Activated CD8-positive, alpha-beta memory T cell treated with anti-CD3 and anti-CD28 coated beads, Interleukin-2, amount 10 ng/mL, durations not matched to agents 7 days and 5 days (primary cell): ENCODE measurements around the gene RAB25. TPM values are rescaled to one million over a fixed set of nuclear protein-coding genes. Genes with fewer than 3 reads are reported as not detected.

ENCODE experiments used
- ATAC-seq: fragments of 150-1000 bp; cut with Tn5 transposase; one replicate; pipeline ENCODE4 v1.10.0; 2021; ENCODE audit warnings: moderate library complexity
- CTCF ChIA-PET: fragments of 350-600 bp; sonication (Branson Sonifier 250); formaldehyde crosslinking; loops from one replicate; lab custom pipeline; 2021; ENCODE audit warnings: antibody characterized with exemption; lab: Charles Lee
- DNase-seq: peaks from one replicate; pipeline ENCODE4 v3.0.0-alpha.2; 2020
- H3K27ac Mint-ChIP-seq: one replicate; pipeline ENCODE4 v1.8.0; 2021; ENCODE audit warnings: mild to moderate bottlenecking, mixed read lengths
- H3K27me3 Mint-ChIP-seq: one replicate; pipeline ENCODE4 v1.8.0; 2021; ENCODE audit warnings: mixed read lengths
- H3K36me3 Mint-ChIP-seq: one replicate; pipeline ENCODE4 v1.8.0; 2021; ENCODE audit warnings: mild to moderate bottlenecking, mixed read lengths
- H3K4me1 Mint-ChIP-seq: one replicate; pipeline ENCODE4 v1.8.0; 2021; ENCODE audit warnings: mixed read lengths
- H3K4me3 Mint-ChIP-seq: one replicate; pipeline ENCODE4 v1.8.0; 2021; ENCODE audit warnings: mild to moderate bottlenecking, moderate library complexity, mixed read lengths
- H3K9me3 Mint-ChIP-seq: one replicate; pipeline ENCODE4 v1.8.0; 2022; ENCODE audit warnings: low read depth, mixed read lengths
- total RNA-seq, 2 experiments: library from RNA; stranded (reverse); gene quantifications; one replicate each; pipeline ENCODE4 v1.2.3, GENCODE V29; 2021

Gene RAB25
- total RNA-seq, 2 experiments from 2014 or later: not detected

- H3K4me1 Mint-ChIP-seq: peaks cover 10% of the 10 kb centered on the region
- no peak overlapping the region for H3K4me3 Mint-ChIP-seq
- H3K36me3 Mint-ChIP-seq: peaks cover 11% of the 10 kb centered on the region
- CTCF ChIA-PET: interaction anchor here (1.1 kb wide), 1 partner anchor 24 kb away, joined by 3 read pairs; no protein-coding TSS in a partner anchor
- ATAC-seq (no peak), DNase-seq (no peak)
- no peak overlapping the region for H3K27ac Mint-ChIP-seq
- no peaks in the 10 kb centered on the region for H3K27me3 Mint-ChIP-seq
- H3K9me3 Mint-ChIP-seq: no peaks in the 10 kb centered on the region
Observed at GRCh38 chr1:156042828-156043227, 18.1 kb upstream of the RAB25 start.

DNA sequence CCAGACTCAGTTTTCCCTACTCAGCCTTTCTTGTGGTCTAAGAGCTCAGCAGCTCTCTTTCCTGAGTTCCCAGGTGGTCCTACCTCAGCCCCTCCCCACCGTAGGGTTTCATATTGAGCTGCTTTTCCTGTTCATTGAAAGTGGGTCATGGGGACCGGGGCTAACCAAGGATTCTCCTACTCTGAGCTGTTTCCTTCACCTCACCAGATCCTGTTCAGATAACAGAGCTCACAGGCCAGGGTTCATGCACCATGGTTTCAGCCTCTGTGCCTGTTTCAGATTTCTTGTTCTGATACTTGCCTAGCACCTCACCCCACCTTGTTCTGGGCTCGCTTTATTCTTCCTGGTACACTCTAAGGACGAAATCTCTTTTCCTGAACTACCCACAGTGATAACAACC, 15.9 kb upstream of the RAB25 start:
- Mint-ChIP-seq H3K27me3 (no peaks in the 10 kb centered on the region), H3K27ac (peak overlapping the region; percentile 37), H3K4me1 (peaks cover 10% of the 10 kb centered on the region), H3K4me3 (no peak overlapping the region), H3K9me3 (no peaks in the 10 kb centered on the region), H3K36me3 (peaks cover 9% of the 10 kb centered on the region)
- DNase-seq: peak; percentile 55
- CTCF ChIA-PET: interaction anchor here (0.8 to 1.3 kb wide), 5 partner anchors 17 to 104 kb away, joined by 3 to 4 read pairs (median 4); partner anchors contain the start of gene ARHGEF2
- ATAC-seq: peak; percentile 89

DNA sequence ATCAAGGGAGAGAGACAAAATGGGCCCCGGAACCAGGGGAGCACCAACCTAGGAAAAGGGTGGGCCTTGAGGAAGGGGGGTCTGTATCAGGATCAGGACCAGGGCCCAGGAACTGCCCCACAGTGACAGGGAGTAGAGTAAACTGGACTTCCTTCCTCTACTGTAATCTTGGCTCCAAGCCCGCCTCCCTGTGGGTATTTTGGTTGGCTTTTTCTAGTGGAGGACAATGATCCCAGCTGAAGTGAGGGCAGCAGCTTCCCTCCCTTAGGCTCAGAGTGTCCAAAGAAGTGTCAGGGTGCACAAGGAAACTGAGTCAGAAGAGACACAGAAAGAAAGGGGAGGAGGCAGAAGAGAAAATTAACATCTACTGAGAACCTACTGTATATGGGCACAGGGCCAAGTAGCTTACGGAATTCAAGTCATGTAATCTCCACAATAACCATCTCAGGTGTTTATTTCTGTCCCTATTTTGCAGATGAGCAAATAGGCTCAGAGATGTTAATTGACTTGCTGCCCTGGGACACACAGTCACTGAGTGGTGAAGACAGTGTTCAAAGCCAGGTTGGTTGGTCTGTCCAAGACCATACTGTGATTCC, 12.2 kb upstream of the RAB25 start:
- DNase-seq (no peak), ATAC-seq (no peak)
- H3K4me1 Mint-ChIP-seq: peaks cover 20% of the 10 kb centered on the region
- H3K9me3 Mint-ChIP-seq: no peaks in the 10 kb centered on the region
- no peaks in the 10 kb centered on the region for H3K36me3 Mint-ChIP-seq
- no peaks in the 10 kb centered on the region for H3K27me3 Mint-ChIP-seq
- CTCF ChIA-PET: interaction anchor here (1.4 kb wide), 1 partner anchor 25 kb away, joined by 3 read pairs; no protein-coding TSS in a partner anchor
- no peak overlapping the region for H3K4me3 Mint-ChIP-seq
- H3K27ac Mint-ChIP-seq: no peak overlapping the region

DNA sequence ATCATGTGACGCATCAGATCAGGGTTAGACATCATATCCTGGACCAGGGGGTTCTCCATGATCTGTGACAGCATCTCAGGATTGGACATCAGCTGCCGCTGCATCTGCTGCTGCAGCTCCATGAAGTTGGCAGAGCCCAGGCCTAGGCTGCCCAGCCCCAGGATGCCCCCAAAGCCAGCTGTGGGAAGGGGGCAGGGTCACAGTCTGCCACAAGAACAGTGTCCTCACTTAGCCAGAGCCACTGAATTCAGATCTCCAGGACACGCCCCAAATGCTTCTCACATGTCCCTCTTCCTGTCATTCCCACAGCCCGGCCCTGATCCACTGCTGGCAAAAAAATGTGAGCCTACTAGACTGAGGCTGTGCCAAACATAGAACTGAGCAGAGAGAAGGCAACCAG, 10.6 kb upstream of the RAB25 start:
- no peak for DNase-seq
- peaks cover 17% of the 10 kb centered on the region for H3K4me1 Mint-ChIP-seq
- no peak overlapping the region for H3K27ac Mint-ChIP-seq
- H3K4me3 Mint-ChIP-seq: no peak overlapping the region
- H3K36me3 Mint-ChIP-seq: no peaks in the 10 kb centered on the region
- CTCF ChIA-PET: interaction anchor here (3.0 kb wide), 1 partner anchor 16 kb away, joined by 13 read pairs; no protein-coding TSS in a partner anchor
- H3K9me3 Mint-ChIP-seq: no peaks in the 10 kb centered on the region
- H3K27me3 Mint-ChIP-seq: no peaks in the 10 kb centered on the region
- no peak for ATAC-seq

DNA sequence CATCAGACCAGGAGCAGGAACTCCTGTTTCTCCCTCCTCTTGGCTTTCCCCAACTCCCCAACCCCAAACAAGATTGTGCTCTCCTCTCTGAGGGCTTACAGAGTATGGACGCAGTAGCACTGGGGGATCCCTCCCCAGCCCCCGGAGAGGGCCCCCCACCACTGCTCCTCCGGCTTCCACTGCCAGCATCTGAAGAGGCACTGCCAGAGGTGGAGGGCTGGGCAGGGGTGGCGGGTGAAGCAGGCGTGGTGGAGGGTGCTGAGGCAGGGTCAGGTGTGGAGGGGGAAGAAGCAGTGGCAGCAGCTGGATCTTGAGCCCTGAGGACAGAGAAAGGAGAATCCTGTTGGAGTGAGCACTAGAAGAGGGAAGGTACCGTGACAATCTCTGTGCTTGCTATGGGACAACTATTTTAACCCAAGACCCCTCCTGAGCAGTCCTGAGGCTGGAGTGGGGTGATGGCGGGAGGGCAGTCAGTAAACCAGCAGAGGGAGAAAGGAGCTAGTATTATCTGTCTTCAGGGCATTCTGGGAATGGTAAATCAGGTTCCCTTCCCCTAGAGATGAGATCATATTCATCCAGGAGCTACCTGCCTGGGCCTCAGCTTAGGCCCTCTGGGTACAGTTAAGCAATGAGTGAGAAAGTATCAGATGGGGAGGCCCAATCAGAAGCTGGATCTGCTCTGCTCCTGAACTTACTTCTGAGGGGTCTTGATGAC, 9.8 kb upstream of the RAB25 start:
- peaks cover 22% of the 10 kb centered on the region for H3K4me1 Mint-ChIP-seq
- DNase-seq: no peak
- H3K9me3 Mint-ChIP-seq: no peaks in the 10 kb centered on the region
- CTCF ChIA-PET: interaction anchor here (0.6 to 3.0 kb wide), 3 partner anchors 15 to 366 kb away, joined by 3 to 13 read pairs (median 3); no protein-coding TSS in a partner anchor
- H3K27me3 Mint-ChIP-seq: no peaks in the 10 kb centered on the region
- no peak overlapping the region for H3K27ac Mint-ChIP-seq
- ATAC-seq: no peak
- no peak overlapping the region for H3K4me3 Mint-ChIP-seq
- H3K36me3 Mint-ChIP-seq: peaks cover under 1% of the 10 kb centered on the region

- DNase-seq (peak; percentile 80), ATAC-seq (peak; percentile 43)
- Mint-ChIP-seq H3K27me3 (no peaks in the 10 kb centered on the region), H3K36me3 (peaks cover 9% of the 10 kb centered on the region), H3K4me3 (peak overlapping the region; percentile 90), H3K27ac (peak overlapping the region; percentile 86), H3K4me1 (peaks cover 29% of the 10 kb centered on the region), H3K9me3 (no peaks in the 10 kb centered on the region)
- CTCF ChIA-PET: interaction anchor here (0.6 to 2.3 kb wide), 8 partner anchors 13 to 802 kb away, joined by 3 to 9 read pairs (median 4); partner anchors contain the start of genes PMF1 and SSR2
Observed at GRCh38 chr1:156052862-156053767, 7.8 kb upstream of the RAB25 start.

GRCh38 chr1:156053768-156054499, 7.0 kb upstream of the RAB25 start, which contains the start of gene UBQLN4:
TSS of gene UBQLN4 (minus strand) at chr1:156053798. CDS start at chr1:156053701, 97 bp downstream.
- peaks cover 29% of the 10 kb centered on the region for H3K4me1 Mint-ChIP-seq
- ATAC-seq (peak; percentile 60), DNase-seq (peak; percentile 91)
- no peaks in the 10 kb centered on the region for H3K27me3 Mint-ChIP-seq
- CTCF ChIA-PET: interaction anchor here (1.0 to 2.3 kb wide), 7 partner anchors 13 to 803 kb away, joined by 3 to 9 read pairs (median 4); partner anchors contain the start of genes PMF1 and SSR2
- peak within 1 kb of the TSS; percentile 96 for H3K4me3 Mint-ChIP-seq
- H3K27ac Mint-ChIP-seq: peak within 1 kb of the TSS; percentile 86
- peaks cover 9% of the 10 kb centered on the region for H3K36me3 Mint-ChIP-seq
- H3K9me3 Mint-ChIP-seq: no peaks in the 10 kb centered on the region

DNA sequence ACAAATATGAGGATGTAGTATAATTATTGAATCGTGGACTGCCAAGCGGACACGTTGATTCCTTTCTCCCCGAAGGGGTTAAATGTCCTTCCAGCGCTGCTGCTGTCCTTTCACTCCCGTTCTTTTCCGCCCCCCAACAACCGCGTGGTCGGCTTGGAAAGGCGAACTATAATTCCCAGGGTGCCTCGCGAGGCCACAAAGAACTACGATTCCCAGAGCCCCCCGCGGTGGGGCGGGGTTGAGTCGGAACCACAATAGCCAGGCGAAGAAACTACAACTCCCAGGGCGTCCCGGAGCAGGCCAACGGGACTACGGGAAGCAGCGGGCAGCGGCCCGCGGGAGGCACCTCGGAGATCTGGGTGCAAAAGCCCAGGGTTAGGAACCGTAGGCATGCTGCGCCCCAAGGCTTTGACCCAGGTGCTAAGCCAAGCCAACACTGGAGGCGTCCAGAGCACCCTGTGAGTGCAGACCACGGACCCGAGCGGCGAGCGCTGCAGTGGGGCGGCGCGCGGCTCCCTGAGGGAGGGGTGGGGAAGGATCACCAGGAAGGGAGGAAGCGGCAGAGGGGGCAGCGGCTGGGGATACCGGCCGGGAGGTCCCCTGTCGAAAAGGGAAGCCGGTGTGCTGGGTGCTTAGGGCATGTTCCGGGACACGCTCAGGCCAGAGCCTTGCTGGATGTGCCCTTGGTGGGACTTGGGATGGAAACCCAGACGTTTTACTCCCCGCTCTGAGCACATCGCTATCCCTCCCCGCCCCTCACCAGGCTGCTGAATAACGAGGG, 6.3 kb upstream of the RAB25 start, which contains the start of gene LAMTOR2:
TSS of gene LAMTOR2 (plus strand) at position 283 of the 781 bp plus-strand sequence. CDS start at position 391, 108 bp downstream.
- no peaks in the 10 kb centered on the region for H3K27me3 Mint-ChIP-seq
- ATAC-seq (peak; percentile 80), DNase-seq (peak; percentile 98)
- peaks cover 29% of the 10 kb centered on the region for H3K4me1 Mint-ChIP-seq
- peak within 1 kb of the TSS; percentile 96 for H3K4me3 Mint-ChIP-seq
- peaks cover 9% of the 10 kb centered on the region for H3K36me3 Mint-ChIP-seq
- CTCF ChIA-PET: interaction anchor here (0.9 to 2.3 kb wide), 4 partner anchors 12 to 158 kb away, joined by 3 to 9 read pairs (median 4); partner anchors contain the start of gene PMF1
- no peaks in the 10 kb centered on the region for H3K9me3 Mint-ChIP-seq
- H3K27ac Mint-ChIP-seq: peak within 1 kb of the TSS; percentile 85

DNA sequence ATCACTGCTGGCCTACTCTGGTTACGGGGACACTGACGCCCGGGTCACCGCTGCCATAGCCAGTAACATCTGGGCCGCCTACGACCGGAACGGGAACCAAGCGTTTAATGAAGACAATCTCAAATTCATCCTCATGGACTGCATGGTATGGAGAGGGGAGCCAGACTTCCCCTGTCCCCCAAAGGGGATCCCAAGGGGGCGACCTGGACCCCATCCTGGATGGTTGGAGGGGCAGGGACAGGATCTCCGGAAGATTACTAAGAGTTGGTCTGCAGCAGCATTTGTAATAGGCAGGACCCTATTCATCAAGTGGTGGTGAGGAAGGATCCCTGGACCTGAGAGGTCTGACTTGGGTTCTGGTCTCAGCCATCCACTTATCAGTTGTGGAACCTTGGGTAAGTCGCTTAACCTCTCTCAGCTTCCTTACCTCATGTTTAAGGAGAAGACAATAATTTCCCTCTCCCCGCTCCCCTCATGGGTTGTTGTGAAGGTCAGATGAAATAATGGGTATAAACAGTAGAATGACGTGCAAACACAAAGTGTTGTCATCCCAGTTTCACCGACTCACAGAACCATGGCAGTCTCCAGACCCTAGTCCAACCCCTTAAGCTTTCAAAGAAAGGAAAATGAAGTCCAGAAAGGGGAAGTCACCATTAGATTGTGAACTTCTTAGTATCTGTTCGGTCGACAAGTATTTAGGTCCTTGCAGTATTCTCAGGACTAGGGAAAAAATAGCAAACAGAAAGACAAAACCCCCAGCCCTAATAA, 5.5 kb upstream of the RAB25 start:
- H3K4me1 Mint-ChIP-seq: peaks cover 29% of the 10 kb centered on the region
- DNase-seq (no peak), ATAC-seq (no peak)
- H3K27me3 Mint-ChIP-seq: no peaks in the 10 kb centered on the region
- H3K9me3 Mint-ChIP-seq: no peaks in the 10 kb centered on the region
- peak overlapping the region; percentile 85 for H3K27ac Mint-ChIP-seq
- peak overlapping the region; percentile 96 for H3K4me3 Mint-ChIP-seq
- H3K36me3 Mint-ChIP-seq: peaks cover 9% of the 10 kb centered on the region
- CTCF ChIA-PET: interaction anchor here (0.9 to 1.3 kb wide), 2 partner anchors 37 to 118 kb away, joined by 3 read pairs; no protein-coding TSS in a partner anchor

- no peak for DNase-seq
- H3K4me1 Mint-ChIP-seq: peaks cover 29% of the 10 kb centered on the region
- no peak for ATAC-seq
- H3K4me3 Mint-ChIP-seq: no peak overlapping the region
- no peaks in the 10 kb centered on the region for H3K27me3 Mint-ChIP-seq
- H3K36me3 Mint-ChIP-seq: peaks cover 9% of the 10 kb centered on the region
- no peaks in the 10 kb centered on the region for H3K9me3 Mint-ChIP-seq
- no peak overlapping the region for H3K27ac Mint-ChIP-seq
- CTCF ChIA-PET: interaction anchor here (1.3 to 2.9 kb wide), 2 partner anchors 10 to 119 kb away, joined by 3 to 15 read pairs; no protein-coding TSS in a partner anchor
Observed at GRCh38 chr1:156056326-156056849, 4.6 kb upstream of the RAB25 start.

DNA sequence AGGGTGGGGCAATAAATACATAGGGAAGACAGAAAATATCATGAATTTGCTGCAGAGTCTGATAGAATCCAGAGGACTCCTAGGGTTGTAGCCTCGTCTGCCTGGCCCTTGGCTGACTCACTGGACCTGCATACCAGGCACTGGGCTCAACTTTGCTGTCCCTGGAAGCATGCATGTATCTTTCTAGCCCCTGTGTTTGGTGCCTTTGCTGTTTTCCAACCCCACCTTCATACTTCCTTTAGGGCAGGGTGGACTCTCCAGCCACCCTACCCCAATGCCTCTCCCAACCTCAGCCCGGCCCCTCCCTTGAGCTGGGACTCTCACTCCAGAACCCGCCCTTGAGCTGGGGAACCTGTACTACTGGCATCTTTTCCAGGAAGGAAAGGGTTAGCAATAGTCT, 1.2 kb downstream of the RAB25 start:
- no peaks in the 10 kb centered on the region for H3K27me3 Mint-ChIP-seq
- DNase-seq (no peak), ATAC-seq (no peak)
- CTCF ChIA-PET: no interaction called here
- peaks cover 19% of the 10 kb centered on the region for H3K4me1 Mint-ChIP-seq
- peaks cover 4% of the 10 kb centered on the region for H3K36me3 Mint-ChIP-seq
- H3K9me3 Mint-ChIP-seq: no peaks in the 10 kb centered on the region
- no peak overlapping the region for H3K4me3 Mint-ChIP-seq
- H3K27ac Mint-ChIP-seq: no peak overlapping the region
